GM12878 (cell line): Measurements from ENCODE around the gene MAGI2. TPM values are rescaled to one million over a fixed set of nuclear protein-coding genes. Genes with fewer than 3 reads are reported as not detected.

Experiments used
- ATAC-seq: fragments of 200-7000 bp; cut with Tn5 transposase; 3 replicates; pipeline ENCODE4 v1.9.1; 2020; ENCODE audit warnings: mild to moderate bottlenecking, moderate library complexity
- BruUV-seq: library from RNA; stranded (reverse); fragments of 400-500 nt; replicated peaks from 2 replicates; lab custom pipeline; 2021; lab: Mats Ljungman, UMichigan
- CTCF ChIA-PET: fragments of 300-600 bp; sonication (Branson Sonifier 250); formaldehyde crosslinking; extraction: SDS; loops from one replicate; lab custom pipeline; 2021; ENCODE audit warnings: inconsistent platforms; lab: Yijun Ruan, JAX
- POLR2A ChIA-PET: fragments of 350-600 bp; formaldehyde crosslinking; extraction: SDS; loops from one replicate; lab custom pipeline; 2021; ENCODE audit warnings: inconsistent platforms; lab: Charles Lee
- RAD21 ChIA-PET: fragments of 300-600 bp; sonication (Branson Sonifier 250); formaldehyde crosslinking; loops from one replicate; lab custom pipeline; 2023; ENCODE audit warnings: antibody characterized with exemption; ENCODE audit not compliant: unreplicated experiment; lab: Charles Lee
- SMC1A ChIA-PET: fragments of 300-600 bp; sonication (Branson Sonifier 250); formaldehyde crosslinking; loops from one replicate; lab custom pipeline; 2023; ENCODE audit not compliant: unreplicated experiment, uncharacterized antibody; lab: Charles Lee
- DNase-seq: peaks from one replicate; pipeline ENCODE4 v3.0.0-alpha.2; 2011; ENCODE audit warnings: low read depth, low spot score
- FAIRE-seq: peaks from 3 replicates; lab custom pipeline; 2011; peaks lifted over from hg19 to GRCh38; lab: Jason Lieb, UNC
- H2AFZ ChIP-seq: 2 replicates; pipeline ENCODE4 v1.6.0; 2011; ENCODE audit warnings: low read depth, low read length, control low read depth; ENCODE audit not compliant: control insufficient read depth
- H3K27ac ChIP-seq: 2 replicates; pipeline ENCODE4 v1.5.1; 2011; ENCODE audit warnings: control low read depth; ENCODE audit not compliant: control insufficient read depth, insufficient read depth
- H3K27me3 ChIP-seq, 2 experiments: replicated peaks in 1 of 2; 2 replicates each; pipeline versions ENCODE4 v1.6.0 to v1.6.1; 2011; ENCODE audit warnings: low read length in 1 of 2; ENCODE audit not compliant: control insufficient read depth in 2 of 2, insufficient read depth in 2 of 2
- H3K36me3 ChIP-seq, 2 experiments: 2 replicates each; pipeline ENCODE4 v1.5.1; 2011; ENCODE audit warnings: low read length in 1 of 2; ENCODE audit not compliant: control insufficient read depth in 2 of 2, insufficient read depth in 2 of 2
- H3K4me1 ChIP-seq: 2 replicates; pipeline ENCODE4 v1.6.1; 2011; ENCODE audit warnings: mild to moderate bottlenecking, low read length, moderate library complexity, mixed read lengths; ENCODE audit not compliant: control insufficient read depth, insufficient read depth
- H3K4me2 ChIP-seq: 2 replicates; pipeline ENCODE4 v1.6.0; 2011; ENCODE audit warnings: control low read depth; ENCODE audit not compliant: control insufficient read depth, insufficient read depth
- H3K4me3 ChIP-seq: fragments of 200-600 bp; sonication (generic); 2 replicates; pipeline ENCODE4 v1.5.1; 2016
- H3K79me2 ChIP-seq: 2 replicates; pipeline ENCODE4 v1.6.0; 2011; ENCODE audit warnings: low read length; ENCODE audit not compliant: control insufficient read depth, insufficient read depth
- H3K9ac ChIP-seq: 2 replicates; pipeline ENCODE4 v1.8.0; 2011; ENCODE audit warnings: low read length, control low read depth, mixed read lengths; ENCODE audit not compliant: control insufficient read depth, insufficient read depth
- H3K9me3 ChIP-seq: replicated peaks from 3 replicates; pipeline ENCODE4 v1.5.1; 2011; ENCODE audit warnings: mild to moderate bottlenecking, low read length; ENCODE audit not compliant: control insufficient read depth, insufficient read depth
- H4K20me1 ChIP-seq: 2 replicates; pipeline ENCODE4 v1.6.0; 2011; ENCODE audit not compliant: control insufficient read depth, insufficient read depth
- CEBPB ChIP-seq, 2 experiments: fragments of 150-350 bp in 1 of 2; IDR thresholded peaks; 2 replicates each; pipeline ENCODE4 v1.6.1; 2012 to 2014; ENCODE audit warnings: low read depth in 2 of 2, low read length in 2 of 2, borderline replicate concordance in 1 of 2, inconsistent platforms in 1 of 2
- MXI1 ChIP-seq: fragments of 150-350 bp; IDR thresholded peaks from 2 replicates; pipeline ENCODE4 v1.6.1; 2011; ENCODE audit warnings: low read depth, mild to moderate bottlenecking, inconsistent platforms, low read length, improper control_type of control experiment
- NFYA ChIP-seq: IDR thresholded peaks from 2 replicates; pipeline ENCODE4 v1.6.1; 2011; ENCODE audit warnings: low read depth, mild to moderate bottlenecking, low read length, improper control_type of control experiment, borderline replicate concordance
- PKNOX1 ChIP-seq: fragments of 450-650 bp; IDR thresholded peaks from 2 replicates; pipeline ENCODE4 v1.6.1; 2016; ENCODE audit warnings: mild to moderate bottlenecking
- RB1 ChIP-seq: fragments of 450-650 bp; formaldehyde crosslinking; IDR thresholded peaks from 2 replicates; pipeline ENCODE4 v1.6.1; 2017; ENCODE audit warnings: mild to moderate bottlenecking, borderline replicate concordance
- RCOR1 ChIP-seq: conservative IDR thresholded peaks from 2 replicates; pipeline ENCODE4 v1.6.1; 2012; ENCODE audit warnings: low read depth, low read length, improper control_type of control experiment
- RUNX3 ChIP-seq: IDR thresholded peaks from 2 replicates; pipeline ENCODE4 v1.6.1; 2012; ENCODE audit warnings: low read length, inconsistent platforms
- SIN3A ChIP-seq: IDR thresholded peaks from 2 replicates; pipeline ENCODE4 v1.6.1; 2012; ENCODE audit warnings: low read depth, low read length, improper control_type of control experiment
- SMARCA5 ChIP-seq: fragments of 450-650 bp; IDR thresholded peaks from 2 replicates; pipeline ENCODE4 v1.6.1; 2017; ENCODE audit warnings: mild to moderate bottlenecking
- SREBF1 ChIP-seq: IDR thresholded peaks from 2 replicates; pipeline ENCODE4 v1.6.1; 2012; ENCODE audit warnings: mild to moderate bottlenecking, low read length
- STAT1 ChIP-seq: fragments of 450-650 bp; conservative IDR thresholded peaks from 2 replicates; pipeline ENCODE4 v1.6.1; 2014; ENCODE audit warnings: antibody characterized with exemption, mild to moderate bottlenecking
- YBX1 ChIP-seq: fragments of 450-650 bp; IDR thresholded peaks from 2 replicates; pipeline ENCODE4 v1.6.1; 2016; ENCODE audit warnings: antibody characterized with exemption
- ZNF207 ChIP-seq: fragments of 450-650 bp; IDR thresholded peaks from 2 replicates; pipeline ENCODE4 v1.6.1; 2014; ENCODE audit warnings: antibody characterized with exemption, mild to moderate bottlenecking, borderline replicate concordance
- ZNF217 ChIP-seq: fragments of 450-650 bp; IDR thresholded peaks from 2 replicates; pipeline ENCODE4 v1.6.1; 2017; ENCODE audit warnings: antibody characterized with exemption, mild to moderate bottlenecking
- ZNF24 ChIP-seq: fragments of 450-650 bp; IDR thresholded peaks from 2 replicates; pipeline ENCODE4 v1.6.1; 2017; ENCODE audit warnings: antibody characterized with exemption, mild to moderate bottlenecking
- WGBS: methylation state at CpG from one replicate; pipeline ENCODE4 v1.1.6; 2016; ENCODE audit warnings: low lambda C conversion rate; ENCODE audit not compliant: insufficient replicate concordance, insufficient coverage; ENCODE audit errors: missing lambda C conversion rate; 5-methylcytosine and 5-hydroxymethylcytosine counted together
- in situ Hi-C: fragments of 300-500 bp; cut with MboI; formaldehyde crosslinking; loops from 9 replicates; pipeline ENCODE4 v1.14.3; 2018; ENCODE audit warnings: mixed read lengths
- intact Hi-C: fragments of 100-400 bp; cut with micrococcal nuclease; formaldehyde crosslinking; loops from one replicate; pipeline ENCODE4 v1.14.2; 2022; ENCODE audit not compliant: unreplicated experiment
- polyA plus RNA-seq, 11 experiments: library from polyadenylated mRNA; depleted of rRNA in 4 of 11; unstranded in 6 of 11; stranded (reverse) in 5 of 11; fragments of >200 nt; fragmentation: Nextera tagmentation in 4 of 11; fragmentation: Illumina TruSeq in 1 of 11; extraction: Ambion mirVana in 4 of 11; extraction: Trizol in 1 of 11; gene quantifications; 1 replicate in 1 of 11; 2 replicates in 10 of 11; pipeline versions ENCODE4 v1.2.1 to v1.2.3, GENCODE V29; 2011 to 2016; ENCODE audit warnings: inconsistent platforms in 2 of 11, missing spikeins in 2 of 11, low read depth in 1 of 11
- total RNA-seq, 4 experiments: library from RNA; depleted of rRNA in 3 of 4; stranded (reverse); fragments of >200 nt in 3 of 4; fragmentation: Illumina TruSeq in 1 of 4; extraction: Trizol in 1 of 4; gene quantifications; 2 replicates each; pipeline versions ENCODE4 v1.2.1 to v1.2.3, GENCODE V29; 2013 to 2021

Gene MAGI2
- total and polyA plus RNA-seq, 10 of the 15 experiments (the other 5 are each of a cell fraction or from before 2014, with no cell fraction given) = 0.01 to 0.31 (median 0.05) TPM; not detected in 2

GRCh38 chr7:79281426-79281825, 172.0 kb downstream of the MAGI2 start:
- Histone ChIP-seq H3K4me1 (no peaks in the 10 kb centered on the region), H3K27ac (no peak overlapping the region), H3K9me3 (no peaks in the 10 kb centered on the region), H3K4me3 (no peak overlapping the region), H4K20me1 (no peaks in the 10 kb centered on the region), H3K79me2 (no peaks in the 10 kb centered on the region), H2AFZ (no peak overlapping the region)
- no peak for DNase-seq
- ATAC-seq = no peak
- ChIA-PET CTCF (interaction anchor here (0.8 to 2.8 kb wide), 3 partner anchors 9 to 84 kb away, joined by 3 to 10 read pairs (median 9); no protein-coding TSS in a partner anchor), SMC1A (interaction anchor here (1.3 to 1.6 kb wide), 2 partner anchors 10 to 12 kb away, joined by 3 to 4 read pairs; no protein-coding TSS in a partner anchor), POLR2A (no interaction called here)
- intact Hi-C loops (no loop called here), in situ Hi-C loops (loop anchor here (25.0 kb wide), 1 partner anchor 731 kb away; no protein-coding TSS in a partner anchor)
- BruUV-seq = no TSS peak
- 3% methylated on average over 2 of the region's 2 CpGs for WGBS
- TF ChIP-seq STAT1 (no peak), ZNF207 (no peak), ZNF217 (no peak), YBX1 (no peak), SMARCA5 (no peak), NFYA (no peak), RCOR1 (no peak), ZNF24 (no peak), PKNOX1 (no peak), RUNX3 (no peak), MXI1 (no peak), SIN3A (no peak), SREBF1 (no peak), RB1 (no peak), CEBPB (IDR thresholded peaks at IDR 0.05; ENCODE audit: borderline replicate concordance in 1 of 2, low read depth in 2 of 2, low read length in 2 of 2) (no peak)
- TF ChIP-seq, all 136 proteins: peak for 0
- Histone ChIP-seq H3K9ac (no peak overlapping the region), H3K36me3 (no peaks in the 10 kb centered on the region), H3K27me3 (no peaks in the 10 kb centered on the region; a peak in 1 of 4 replicates), H3K4me2 (no peak overlapping the region)
- no peak for FAIRE-seq
- RAD21 ChIA-PET = no interaction called here
